Endometrial microvascular endothelial cells (primary cell): ENCODE data around the gene KRT35. TPM values are rescaled to one million over a fixed set of nuclear protein-coding genes. Genes with fewer than 3 reads are reported as not detected.

Source experiments
- in situ Hi-C: cut with HindIII; loops from 2 replicates; pipeline ENCODE4 v1.10.0; 2017; ENCODE audit warnings: low sequenced_read_pairs, low pct_unique_long_range_greater_than_20kb; ENCODE audit errors: inconsistent ontology term
- total RNA-seq: library from RNA; depleted of rRNA; stranded (reverse); fragments of >200 nt; gene quantifications from one replicate; pipeline ENCODE4 v1.2.3, GENCODE V29; 2015; ENCODE audit errors: inconsistent ontology term

The KRT35 gene
- total RNA-seq, 1 donor from 2014 or later, result not detected

DNA sequence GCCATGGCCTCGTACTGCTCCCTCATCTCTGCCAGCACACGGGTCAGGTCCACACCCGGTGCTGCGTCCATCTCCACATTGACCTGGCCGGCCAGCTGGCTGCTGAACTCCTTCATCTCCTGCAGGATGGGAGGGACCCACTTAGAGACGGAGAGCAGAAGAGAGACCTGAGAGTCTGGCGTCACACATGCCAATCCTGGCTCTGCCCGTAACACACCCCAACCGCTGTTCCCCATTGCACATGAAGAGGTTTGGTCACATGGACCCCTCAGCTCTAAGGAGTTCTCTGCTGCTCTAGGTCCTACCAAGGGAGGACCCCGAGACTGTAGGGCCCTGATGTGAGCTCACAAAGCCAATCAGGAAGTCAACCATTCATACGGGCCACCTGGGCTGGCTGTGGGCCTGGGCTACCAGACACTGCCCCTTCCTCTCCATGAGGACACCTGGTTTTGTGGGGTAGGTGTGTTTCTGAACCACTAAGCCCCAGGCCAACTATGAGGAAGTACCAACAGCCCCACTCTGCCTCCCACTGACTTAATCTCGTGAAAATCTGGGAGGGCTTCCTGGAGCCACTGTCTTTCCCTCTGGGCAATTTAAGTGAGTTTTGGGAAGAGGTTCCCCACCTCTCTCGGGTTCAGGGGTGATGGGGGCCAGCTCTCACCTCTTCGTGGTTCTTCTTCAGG is 35.3 kb upstream of the KRT35 start:
- in situ Hi-C loops, result no loop called here

DNA sequence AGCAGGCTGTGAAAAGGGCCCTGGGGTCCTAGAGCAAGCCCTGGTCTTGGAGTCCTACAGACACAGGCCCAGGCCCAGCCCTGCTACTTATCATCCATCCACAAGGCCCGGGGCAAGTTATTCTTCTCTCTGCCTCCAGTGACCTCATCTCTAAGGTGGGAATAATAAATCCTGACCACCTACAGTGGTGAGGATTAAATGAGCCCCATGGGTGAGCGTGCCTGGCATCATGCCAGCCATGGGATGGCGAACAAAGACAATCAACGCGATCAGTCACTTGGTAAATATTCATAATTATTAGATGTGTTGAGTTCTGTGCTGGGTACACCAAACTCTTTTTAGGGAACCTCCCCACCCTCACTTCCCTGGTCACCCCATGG is 32.2 kb upstream of the KRT35 start:
- in situ Hi-C loops, result no loop called here

DNA sequence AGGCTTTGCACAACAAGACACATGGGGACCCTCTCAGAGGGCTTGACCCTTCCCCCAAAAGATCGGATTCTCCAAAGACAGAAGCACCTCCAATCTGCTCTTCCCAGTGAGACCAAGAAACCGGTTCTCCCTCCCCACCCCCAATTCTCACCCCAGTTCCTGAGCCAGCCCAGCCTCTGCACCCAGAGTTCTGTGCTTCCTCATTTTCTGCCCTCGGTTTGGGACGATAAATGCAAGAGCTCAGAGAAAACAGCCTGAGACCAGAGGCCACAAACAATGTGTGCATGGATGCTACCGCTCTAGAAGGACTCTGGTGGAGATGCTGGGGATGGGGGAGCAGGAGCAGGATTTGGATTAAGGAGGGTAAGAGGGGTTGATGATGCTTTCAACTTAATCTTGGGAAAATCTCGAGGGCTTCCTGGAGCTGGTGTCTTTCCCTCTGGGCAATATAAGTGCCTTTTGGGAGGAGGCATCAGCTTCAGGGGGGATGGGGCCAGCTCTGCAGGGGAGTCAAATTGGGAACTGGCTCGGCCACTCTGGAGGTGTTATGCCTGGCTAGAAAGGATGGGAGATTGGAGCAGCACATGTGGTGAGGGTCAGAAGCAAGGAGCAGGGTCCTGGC is 31.7 kb upstream of the KRT35 start:
- in situ Hi-C loops, result no loop called here

DNA sequence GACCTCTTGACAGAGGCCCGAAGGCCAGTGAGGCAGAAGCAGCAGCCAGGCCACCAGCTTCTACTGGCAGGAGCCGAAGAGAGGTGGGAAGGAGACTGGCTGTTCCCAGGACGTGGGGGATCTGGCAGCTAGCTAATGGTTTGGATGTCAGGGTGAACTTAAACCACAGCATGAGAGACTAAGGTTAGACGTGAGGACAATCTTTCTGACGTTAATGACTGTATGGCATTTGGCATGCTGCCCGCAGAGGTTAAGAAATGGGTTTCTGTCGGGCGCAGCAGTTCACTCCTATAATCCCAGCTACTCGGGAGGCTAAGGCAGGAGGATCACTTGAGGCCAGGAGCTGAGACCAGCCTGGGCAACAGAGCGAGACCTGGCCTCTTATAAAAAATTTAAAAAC is 30.8 kb upstream of the KRT35 start:
- in situ Hi-C loops, result no loop called here

DNA sequence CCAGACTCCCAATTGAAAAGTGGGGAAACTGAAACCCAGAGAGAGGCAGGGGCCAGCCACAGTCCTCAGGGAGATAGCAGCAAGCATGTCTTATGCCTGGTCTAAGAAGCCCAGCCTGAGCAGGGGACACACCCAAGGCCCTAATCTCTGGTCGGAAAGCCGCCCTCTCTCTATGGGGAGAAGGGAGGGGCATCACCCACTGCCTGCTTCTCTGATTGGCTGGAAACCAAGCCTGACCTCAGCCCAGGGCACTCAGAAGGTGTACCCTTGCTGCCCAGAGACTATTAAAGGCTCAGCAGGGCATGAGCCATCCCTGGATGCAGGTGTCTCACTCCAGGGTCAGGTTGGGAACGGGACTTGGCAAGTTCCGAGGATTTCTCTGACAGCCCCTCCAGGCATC is 30.2 kb upstream of the KRT35 start:
- in situ Hi-C loops, result no loop called here

DNA sequence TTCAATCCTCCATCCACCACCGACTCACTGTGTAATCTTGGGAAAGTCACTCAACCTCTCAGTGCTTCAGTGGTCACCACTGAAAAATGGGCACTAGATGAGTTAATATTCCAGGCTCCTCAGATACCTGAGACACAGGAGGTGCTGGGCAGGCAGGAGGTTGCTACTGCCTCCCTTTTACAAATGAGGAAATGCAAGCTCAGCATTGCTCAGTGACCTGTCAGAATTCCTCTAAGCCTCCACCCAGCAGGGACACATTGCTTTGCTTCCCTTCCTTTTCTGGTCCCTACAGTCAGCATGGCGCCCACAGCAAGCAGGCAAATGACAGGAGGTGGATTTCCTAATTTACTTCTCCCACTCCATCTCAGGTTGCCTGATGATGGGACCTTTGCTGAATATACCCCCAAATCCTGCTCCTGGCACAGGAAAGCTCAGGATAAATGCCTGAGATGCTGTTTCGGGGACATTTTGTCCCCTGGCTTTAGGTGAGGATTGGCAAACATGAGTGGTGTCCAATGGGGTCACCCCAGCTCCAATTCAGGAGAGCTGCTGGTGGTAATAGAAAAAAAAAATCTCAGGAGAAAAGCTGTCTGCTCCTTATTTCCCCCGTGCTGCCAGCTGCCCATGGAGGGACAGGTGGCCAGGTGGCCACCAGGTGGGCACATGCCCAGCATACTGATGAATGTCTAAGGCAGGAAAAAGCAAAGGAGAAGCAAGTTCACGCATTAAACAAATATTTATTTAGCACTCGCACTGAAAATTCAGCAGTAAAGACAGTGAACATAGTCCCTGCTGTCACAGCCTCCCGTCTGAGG is 29.5 kb upstream of the KRT35 start:
- in situ Hi-C loops, result no loop called here

DNA sequence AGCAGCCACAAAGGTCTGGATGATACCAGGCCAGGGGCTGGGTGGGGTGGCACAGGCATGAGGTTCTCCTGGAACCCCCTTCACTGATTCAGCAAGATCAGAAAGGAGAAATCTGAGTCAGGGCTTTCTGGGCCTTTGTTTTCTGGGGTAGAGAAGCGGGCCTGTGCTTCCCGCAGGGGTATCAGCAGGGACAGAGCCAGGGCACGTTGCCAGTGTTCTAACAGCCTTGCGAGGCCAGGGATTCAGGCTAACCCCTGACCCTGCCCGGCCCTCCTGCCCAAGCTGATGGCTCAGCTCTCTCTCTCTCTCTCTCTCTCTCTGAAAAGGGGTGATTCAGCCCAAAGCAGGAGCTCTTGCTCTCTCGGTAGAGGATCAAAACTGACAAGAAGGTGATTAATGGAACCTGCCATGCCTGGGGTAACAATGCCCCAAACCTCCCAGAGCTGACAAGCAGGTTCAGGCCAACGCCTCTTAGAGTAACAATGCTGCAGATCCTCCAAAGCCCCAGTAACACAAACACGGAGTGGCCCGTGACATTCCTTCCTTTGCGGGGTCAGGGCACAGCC is 26.4 kb upstream of the KRT35 start:
- in situ Hi-C loops, result no loop called here

DNA sequence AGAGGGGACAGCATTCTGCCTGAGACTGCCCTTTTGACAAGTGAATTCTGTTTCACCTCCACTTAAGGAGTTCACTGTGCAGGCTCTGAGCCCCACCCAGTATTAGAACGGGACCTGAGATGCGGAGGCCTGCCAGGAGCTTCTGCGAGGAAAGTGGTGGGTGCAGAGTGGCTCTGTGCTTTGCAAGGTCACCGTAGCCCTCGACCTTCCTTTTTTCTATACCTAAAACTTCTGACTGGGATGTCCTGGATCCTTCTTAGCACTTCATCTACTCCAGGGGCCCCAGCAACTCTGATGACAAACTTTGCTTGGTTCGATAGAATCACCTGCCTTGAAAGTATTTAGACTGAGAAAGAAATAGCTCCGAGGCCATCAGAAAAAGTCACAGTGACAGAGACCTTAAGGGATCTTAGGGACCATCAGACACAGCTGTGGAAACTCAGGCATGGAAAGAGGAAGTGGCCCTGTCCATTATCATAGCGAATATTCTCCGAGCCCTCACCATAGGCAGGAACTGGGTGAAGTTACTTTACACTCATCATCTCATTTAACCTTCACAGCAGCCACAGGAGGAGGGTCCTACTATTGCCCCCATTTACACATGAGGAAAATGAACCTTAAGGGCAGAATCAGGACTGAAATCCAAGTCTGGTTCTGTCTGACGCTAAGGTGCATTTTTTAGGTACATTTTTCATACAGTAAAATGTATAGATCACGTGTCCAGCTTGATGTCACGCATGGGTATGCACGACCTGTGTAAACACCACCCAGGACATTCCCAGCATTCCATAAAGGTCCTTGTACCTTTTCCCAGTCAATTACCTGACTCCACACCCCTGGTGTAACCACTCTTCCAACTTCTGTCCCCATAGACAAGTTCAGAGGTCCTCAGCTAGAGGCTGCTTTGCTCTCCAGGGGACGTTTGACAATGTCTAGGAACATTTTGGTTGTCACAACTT is 25.1 kb upstream of the KRT35 start:
- in situ Hi-C loops, result no loop called here

DNA sequence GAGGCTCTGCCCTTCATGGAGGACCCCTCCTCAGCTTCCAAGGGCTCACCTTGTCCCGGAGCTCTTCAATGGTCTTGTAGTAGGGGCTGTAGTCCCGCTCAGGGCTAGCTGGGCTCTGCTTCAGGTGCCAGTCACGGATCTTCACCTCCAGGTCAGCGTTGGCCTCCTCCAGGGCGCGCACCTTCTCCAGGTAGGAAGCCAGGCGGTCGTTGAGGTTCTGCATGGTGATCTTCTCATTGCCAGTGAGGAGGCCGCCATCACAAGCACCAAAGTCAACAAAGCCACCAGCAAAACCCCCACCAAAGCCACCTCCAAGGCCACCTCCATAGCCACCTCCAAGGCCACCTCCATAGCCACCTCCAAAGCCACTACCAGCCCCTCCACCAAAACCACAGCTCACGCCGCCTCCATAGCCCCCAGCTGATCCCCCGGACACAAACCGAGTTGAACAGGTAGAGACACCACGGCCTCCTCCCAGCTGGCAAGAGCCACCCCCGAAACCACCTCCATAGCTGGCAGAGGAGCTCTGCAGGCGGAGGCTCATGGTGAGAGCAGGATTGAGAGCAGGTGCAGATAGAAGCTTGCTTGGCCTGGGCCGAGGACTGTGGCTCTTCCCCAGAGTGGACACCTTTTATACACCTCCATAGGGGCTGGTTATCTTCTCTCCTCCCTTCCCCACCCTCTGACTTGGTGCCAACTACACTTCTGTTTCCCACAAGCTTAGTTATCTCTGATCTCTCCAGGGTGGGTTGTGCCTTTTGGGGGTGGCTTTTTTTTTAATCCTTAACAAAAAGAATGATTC is 24.3 kb upstream of the KRT35 start, which contains the start of gene KRT13:
Gene KRT13 (minus strand): TSS at position 606 of the 802 bp plus-strand sequence. CDS start 62 bp downstream, at position 544.
- in situ Hi-C loops, result no loop called here

DNA sequence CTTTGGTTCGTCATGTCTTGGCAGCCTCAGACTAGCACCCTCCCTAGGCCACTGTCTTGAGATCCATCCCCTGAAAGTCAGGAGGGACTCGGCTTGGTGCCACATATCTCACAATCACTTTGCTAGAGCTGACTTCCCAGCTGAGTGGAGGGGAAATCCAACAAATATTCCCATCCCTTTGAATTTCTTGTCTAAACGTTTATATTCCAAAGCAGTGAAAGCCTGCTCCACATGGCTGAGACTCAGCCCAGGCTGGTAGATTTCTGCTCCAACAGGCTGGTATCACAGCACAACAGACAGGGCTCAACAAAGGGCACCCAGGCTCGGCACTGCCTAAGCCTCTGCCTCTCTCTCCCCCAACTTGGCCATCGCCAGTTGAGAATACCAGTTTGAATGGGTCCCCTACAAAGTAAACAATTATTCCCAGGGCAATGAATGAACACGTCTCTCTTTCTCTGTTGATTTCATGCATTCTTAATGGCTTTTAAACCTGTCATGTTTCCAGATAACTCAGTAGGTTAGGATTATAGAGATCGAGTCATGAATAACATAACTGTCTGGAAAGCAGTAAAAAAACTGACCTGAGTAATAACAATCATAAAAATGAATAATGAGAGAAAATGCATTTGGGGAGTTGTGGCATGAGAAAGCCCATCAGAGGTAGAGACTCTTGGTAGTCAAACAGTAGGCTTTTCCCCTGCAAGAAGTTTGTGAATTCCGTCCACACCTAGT is 23.5 kb upstream of the KRT35 start:
- in situ Hi-C loops, result no loop called here

DNA sequence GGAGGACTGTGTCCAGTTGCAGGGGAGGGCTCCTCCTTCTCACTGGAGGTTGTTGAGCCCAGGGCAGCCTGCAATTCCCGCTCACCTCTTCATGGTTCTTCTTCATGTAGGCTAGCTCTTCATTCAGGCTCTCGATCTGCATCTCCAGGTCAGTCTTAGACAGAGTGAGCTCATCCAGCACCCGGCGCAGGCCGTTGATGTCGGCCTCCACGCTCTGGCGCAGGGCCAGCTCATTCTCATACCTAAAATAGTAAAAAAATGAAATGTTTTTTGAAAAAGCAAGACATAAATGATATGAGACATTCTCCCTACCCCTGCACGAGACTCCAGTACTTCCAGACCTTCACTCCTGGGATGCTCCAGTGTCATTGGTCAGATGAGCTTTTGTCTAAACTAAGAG is 22.3 kb upstream of the KRT35 start:
- in situ Hi-C loops, result no loop called here

DNA sequence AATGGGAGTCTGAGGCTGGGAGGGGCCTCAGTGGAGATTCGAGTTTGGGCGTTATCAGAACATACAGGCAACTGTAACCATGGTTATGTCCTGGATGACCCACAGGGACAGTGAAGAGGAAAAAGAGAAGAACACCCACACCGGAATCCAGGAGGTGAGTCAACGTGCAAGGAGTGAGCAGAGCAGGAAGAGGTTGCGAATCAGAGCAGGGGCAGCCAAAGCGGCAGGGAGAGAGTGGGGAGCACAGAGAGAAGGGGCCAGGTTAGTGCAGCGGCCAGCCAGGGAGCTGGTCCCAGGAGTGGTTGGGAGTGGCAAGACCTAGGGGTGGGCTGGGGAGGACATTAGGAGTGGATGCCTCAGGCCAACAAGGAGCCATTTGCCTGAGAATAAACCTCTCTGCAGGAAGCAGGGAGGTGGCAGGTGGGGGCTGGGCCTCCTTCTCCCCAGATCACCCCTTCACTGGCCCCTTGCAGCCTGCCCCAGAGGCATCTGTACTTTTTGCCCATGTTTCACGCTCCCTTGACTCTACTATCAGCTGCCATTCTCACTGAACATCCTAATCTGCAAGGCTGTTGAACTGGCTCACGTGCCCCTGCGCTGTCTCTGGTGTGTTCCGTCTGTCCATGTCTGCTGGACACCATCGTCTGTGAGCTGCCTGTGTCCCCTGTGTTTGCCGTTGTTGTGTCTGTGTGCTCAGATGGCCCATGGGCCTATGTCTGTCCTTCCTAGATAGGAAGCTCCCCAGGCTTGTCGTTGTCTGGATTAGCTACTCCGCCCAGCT is 19.4 kb upstream of the KRT35 start:
- in situ Hi-C loops, result no loop called here

DNA sequence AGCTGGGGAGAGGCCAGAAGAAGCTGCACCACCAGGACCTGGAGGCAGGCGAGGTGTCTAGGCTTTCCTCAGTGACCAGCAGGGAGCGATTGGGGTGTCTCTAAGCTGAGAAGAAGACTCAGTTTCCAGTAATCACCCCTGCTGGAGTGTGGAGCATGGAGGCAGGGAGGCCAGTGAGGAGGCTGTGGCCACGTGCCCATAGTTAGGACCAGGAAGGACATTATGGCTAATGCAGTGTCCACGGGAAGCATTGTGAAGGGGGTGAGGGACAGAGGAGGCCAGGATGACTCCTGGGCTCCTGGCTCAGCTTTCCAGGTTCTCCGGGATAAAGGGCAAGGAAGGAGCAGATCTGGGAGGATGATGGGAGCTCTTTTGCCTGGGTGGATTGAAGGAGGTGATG is 18.8 kb upstream of the KRT35 start:
- in situ Hi-C loops, result no loop called here

DNA sequence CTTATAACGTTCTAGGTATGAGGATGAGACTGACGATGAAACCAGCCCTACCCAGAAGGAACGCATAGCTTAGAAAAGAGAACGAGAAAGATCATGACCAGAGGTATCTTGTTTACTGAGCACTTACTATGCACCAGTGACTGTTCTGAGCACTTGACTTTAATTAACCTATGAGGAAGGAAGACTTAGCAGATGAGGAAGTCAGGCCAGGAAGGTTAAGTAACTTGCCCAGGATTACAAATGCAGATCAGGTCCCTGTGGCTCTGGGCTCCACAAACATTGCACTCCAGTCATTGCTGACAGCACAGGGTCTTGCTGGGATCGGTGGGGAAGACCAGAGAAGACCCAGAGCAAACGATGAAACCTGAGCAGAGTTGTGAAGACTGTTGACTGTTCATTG is 17.3 kb upstream of the KRT35 start:
- in situ Hi-C loops, result no loop called here

DNA sequence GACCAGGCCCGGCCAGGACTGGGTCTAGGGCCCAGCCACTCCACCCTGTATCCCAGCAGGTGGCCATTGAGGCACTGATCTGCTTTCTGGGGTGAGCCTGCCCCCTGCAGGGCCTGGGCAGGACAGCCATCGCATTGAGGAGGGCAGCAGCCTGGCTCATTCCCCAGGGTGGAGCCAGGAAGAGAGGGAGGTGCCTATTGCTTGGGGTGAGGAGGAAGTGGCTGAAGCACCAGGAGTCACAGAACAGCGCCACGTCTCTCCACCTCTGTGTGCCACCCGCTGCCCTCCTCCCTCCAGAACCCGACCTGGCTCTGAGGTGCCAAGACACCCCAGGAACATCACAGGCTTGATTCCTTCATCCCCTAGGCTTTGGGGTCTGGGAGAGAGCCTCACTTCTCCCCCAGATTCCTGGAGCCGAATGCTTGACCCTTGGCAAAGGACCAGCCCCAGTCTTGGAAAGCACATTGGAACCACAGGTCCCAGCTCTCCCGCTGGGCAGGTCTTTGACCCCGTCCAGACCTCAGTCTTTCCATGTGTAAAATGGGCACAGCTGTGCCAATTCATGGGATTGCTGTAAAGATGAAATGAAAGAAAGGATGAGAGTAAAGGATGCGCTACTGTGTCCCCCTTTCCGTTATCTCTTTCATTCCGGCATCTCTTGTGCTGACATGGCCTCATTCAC is 16.0 kb upstream of the KRT35 start:
- in situ Hi-C loops, result no loop called here

DNA sequence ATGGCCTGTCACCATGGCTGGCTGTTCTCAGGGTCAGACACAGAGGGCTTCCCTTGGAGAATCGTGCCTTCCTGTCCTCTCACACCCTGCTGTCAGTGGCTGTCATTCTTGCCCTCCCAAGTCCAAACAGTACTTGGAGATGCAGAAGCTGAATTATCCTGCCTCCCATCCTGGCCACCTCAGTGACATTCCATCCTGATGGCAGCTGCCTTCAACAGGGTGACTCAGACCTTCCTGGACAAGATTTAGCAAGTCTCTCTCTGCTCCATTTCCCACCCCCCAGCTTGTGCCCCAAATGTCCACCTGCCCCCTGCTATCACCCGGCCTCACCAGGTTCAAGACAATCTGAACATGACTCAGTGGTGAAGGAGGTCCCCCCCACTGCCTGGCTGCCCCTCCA is 13.6 kb upstream of the KRT35 start:
- in situ Hi-C loops, result no loop called here
